SU-DHL-6 (cell line): Measurements from ENCODE around the gene KITLG.
"Not testable (repeated sequence)": the region's sequence is repeated elsewhere in the genome, so short reads cannot be mapped to it uniquely, and the experiment has no call there.

ENCODE experiments used
- H2AFZ ChIP-seq: fragments of 200-600 bp; sonication (generic); 2 replicates; pipeline ENCODE4 v1.6.1; 2014; ENCODE audit warnings: low read depth, mild to moderate bottlenecking, moderate library complexity, mixed read lengths, antibody characterized with exemption, low read length; ENCODE audit not compliant: severe bottlenecking
- H3F3A ChIP-seq: fragments of 200-600 bp; shearing (Covaris generic); 2 replicates; pipeline ENCODE4 v1.6.0; 2016; ENCODE audit warnings: antibody characterized with exemption, mild to moderate bottlenecking; ENCODE audit not compliant: insufficient read depth
- H3K27ac ChIP-seq: fragments of 200-600 bp; sonication (generic); 2 replicates; pipeline ENCODE4 v1.5.1; 2016; ENCODE audit warnings: low read depth, mild to moderate bottlenecking, low read length, moderate library complexity, mixed read lengths
- H3K27me3 ChIP-seq: fragments of 200-600 bp; sonication (generic), shearing (Covaris generic); 2 replicates; pipeline ENCODE4 v1.6.0; 2014; ENCODE audit warnings: mild to moderate bottlenecking, low read length
- H3K36me3 ChIP-seq: fragments of 200-600 bp; sonication (generic); 2 replicates; pipeline ENCODE4 v1.6.1; 2014; ENCODE audit warnings: mild to moderate bottlenecking, low read length, mixed read lengths
- H3K4me2 ChIP-seq: fragments of 300-600, 200-600 bp; shearing (Covaris generic), sonication (generic); 2 replicates; pipeline ENCODE4 v1.6.0; 2014; ENCODE audit warnings: low read length, low read depth, mild to moderate bottlenecking; ENCODE audit not compliant: poor library complexity, severe bottlenecking
- H3K4me3 ChIP-seq: fragments of 200-600 bp; sonication (generic); 2 replicates; pipeline ENCODE4 v1.5.1; 2014; ENCODE audit warnings: antibody characterized with exemption, low read length, mild to moderate bottlenecking, mixed read lengths; ENCODE audit not compliant: insufficient read depth, poor library complexity, severe bottlenecking
- H3K79me2 ChIP-seq: fragments of 200-600 bp; sonication (generic); 2 replicates; pipeline ENCODE4 v1.6.1; 2014; ENCODE audit warnings: mild to moderate bottlenecking, low read length, moderate library complexity; ENCODE audit not compliant: insufficient read depth
- H3K9ac ChIP-seq: fragments of 200-600 bp; sonication (generic); 2 replicates; pipeline ENCODE4 v1.7.0; 2014; ENCODE audit warnings: mild to moderate bottlenecking, low read length
- H3K9me2 ChIP-seq: fragments of 200-600 bp; sonication (generic); replicated peaks from 2 replicates; pipeline ENCODE4 v1.6.1; 2014; ENCODE audit warnings: low read length; ENCODE audit not compliant: insufficient read depth
- H3K9me3 ChIP-seq: fragments of 200-600 bp; sonication (generic); 2 replicates; pipeline ENCODE4 v1.6.1; 2014; ENCODE audit warnings: low read length, mixed read lengths; ENCODE audit not compliant: insufficient read depth
- H4K20me1 ChIP-seq: fragments of 200-600 bp; sonication (generic); 2 replicates; pipeline ENCODE4 v1.6.1; 2014; ENCODE audit warnings: low read depth, mild to moderate bottlenecking, antibody characterized with exemption, low read length, moderate library complexity, mixed read lengths
- EZH2phosphoT487 ChIP-seq: fragments of 200-600 bp; sonication (generic), shearing (Covaris generic); conservative IDR thresholded peaks from 2 replicates; pipeline ENCODE4 v1.6.1; 2018; ENCODE audit warnings: mild to moderate bottlenecking, antibody characterized with exemption, low read length, moderate library complexity, mixed read lengths
- TF ChIP-seq, protein P1 (sequence below): fragments of 200-600 bp; sonication (generic); IDR thresholded peaks from one replicate; pipeline ENCODE4 v1.5.1; 2017; ENCODE audit warnings: antibody characterized with exemption, mild to moderate bottlenecking, low read length, moderate library complexity; ENCODE audit not compliant: insufficient read depth, poor library complexity, severe bottlenecking

Gene KITLG

DNA sequence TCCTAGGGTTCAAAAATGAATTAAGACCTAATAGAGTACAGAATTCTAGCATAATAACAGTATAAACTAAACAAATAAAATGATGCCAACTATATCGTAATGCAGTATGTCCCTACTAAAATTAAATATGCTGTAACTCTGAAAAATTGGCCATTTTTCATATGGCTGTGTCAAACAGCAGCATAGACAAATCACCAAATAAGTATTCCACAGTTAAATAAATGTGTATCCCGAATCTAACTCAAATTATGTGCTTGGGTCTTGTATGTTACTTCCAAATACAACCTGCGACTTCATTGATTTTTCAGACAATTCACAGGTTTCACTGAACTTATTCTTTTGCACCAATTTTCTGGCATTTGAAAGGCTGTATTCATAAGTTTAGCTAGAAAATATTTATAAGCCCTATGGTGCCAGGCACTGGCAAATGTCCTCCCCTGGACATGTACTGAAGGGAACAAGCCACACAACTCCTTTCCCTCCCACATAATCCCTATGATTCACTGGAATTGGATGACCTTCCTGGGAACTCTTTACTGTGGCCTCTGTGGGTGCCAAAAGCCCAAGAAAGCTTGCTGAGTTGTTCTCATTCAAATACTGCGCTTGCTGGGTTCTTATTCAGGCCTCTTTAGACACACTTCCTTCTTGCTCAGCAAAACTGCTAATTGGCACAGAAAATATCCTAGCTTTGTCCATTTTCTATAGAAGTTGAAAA is 108.8 kb downstream of the KITLG start:
- Histone ChIP-seq H3K4me3 (no peak overlapping the region), H3K36me3 (no peaks in the 10 kb centered on the region), H3K9me2 (no peaks in the 10 kb centered on the region), H3K27ac (no peak overlapping the region), H3F3A (no peaks in the 10 kb centered on the region), H2AFZ (no peak overlapping the region), H3K4me2 (no peak overlapping the region), H3K9ac (no peak overlapping the region), H3K27me3 (no peaks in the 10 kb centered on the region), H3K9me3 (no peaks in the 10 kb centered on the region), H3K79me2 (no peaks in the 10 kb centered on the region), H4K20me1 (no peaks in the 10 kb centered on the region)
- TF ChIP-seq EZH2phosphoT487 = no peak
- TF ChIP-seq, protein P1, sequence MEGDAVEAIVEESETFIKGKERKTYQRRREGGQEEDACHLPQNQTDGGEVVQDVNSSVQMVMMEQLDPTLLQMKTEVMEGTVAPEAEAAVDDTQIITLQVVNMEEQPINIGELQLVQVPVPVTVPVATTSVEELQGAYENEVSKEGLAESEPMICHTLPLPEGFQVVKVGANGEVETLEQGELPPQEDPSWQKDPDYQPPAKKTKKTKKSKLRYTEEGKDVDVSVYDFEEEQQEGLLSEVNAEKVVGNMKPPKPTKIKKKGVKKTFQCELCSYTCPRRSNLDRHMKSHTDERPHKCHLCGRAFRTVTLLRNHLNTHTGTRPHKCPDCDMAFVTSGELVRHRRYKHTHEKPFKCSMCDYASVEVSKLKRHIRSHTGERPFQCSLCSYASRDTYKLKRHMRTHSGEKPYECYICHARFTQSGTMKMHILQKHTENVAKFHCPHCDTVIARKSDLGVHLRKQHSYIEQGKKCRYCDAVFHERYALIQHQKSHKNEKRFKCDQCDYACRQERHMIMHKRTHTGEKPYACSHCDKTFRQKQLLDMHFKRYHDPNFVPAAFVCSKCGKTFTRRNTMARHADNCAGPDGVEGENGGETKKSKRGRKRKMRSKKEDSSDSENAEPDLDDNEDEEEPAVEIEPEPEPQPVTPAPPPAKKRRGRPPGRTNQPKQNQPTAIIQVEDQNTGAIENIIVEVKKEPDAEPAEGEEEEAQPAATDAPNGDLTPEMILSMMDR = no peak

DNA sequence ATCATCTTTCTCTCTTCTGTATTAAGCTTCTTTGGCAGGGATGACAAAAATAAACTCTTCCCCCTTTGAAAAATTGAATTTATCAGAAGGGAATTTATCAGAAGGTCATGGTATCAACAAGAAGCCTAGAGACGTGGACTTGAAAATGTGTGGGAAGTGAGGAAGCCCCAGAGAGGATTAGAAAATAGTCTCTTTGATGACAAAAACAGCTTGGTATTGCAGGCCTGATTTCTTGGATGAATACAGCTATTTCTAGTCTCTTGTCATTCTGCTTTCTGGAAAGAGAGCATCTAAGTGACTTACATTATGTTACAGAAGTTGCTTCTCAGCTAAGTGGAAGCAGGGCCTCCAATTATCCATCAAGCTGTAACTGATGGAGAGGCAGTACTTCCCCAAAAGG is 111.1 kb downstream of the KITLG start:
- H4K20me1 ChIP-seq = no peaks in the 10 kb centered on the region
- no peaks in the 10 kb centered on the region for H3K9me3 ChIP-seq
- H3F3A ChIP-seq = no peaks in the 10 kb centered on the region
- H3K27me3 ChIP-seq = no peaks in the 10 kb centered on the region
- H3K36me3 ChIP-seq = no peaks in the 10 kb centered on the region
- H3K4me2 ChIP-seq = no peak overlapping the region
- H3K9ac ChIP-seq = no peak overlapping the region
- H3K9me2 ChIP-seq = no peaks in the 10 kb centered on the region
- H3K79me2 ChIP-seq = no peaks in the 10 kb centered on the region
- H3K27ac ChIP-seq = no peak overlapping the region
- H3K4me3 ChIP-seq = no peak overlapping the region
- TF ChIP-seq EZH2phosphoT487 = no peak
- TF ChIP-seq, protein P1 = no peak
- no peak overlapping the region for H2AFZ ChIP-seq

DNA sequence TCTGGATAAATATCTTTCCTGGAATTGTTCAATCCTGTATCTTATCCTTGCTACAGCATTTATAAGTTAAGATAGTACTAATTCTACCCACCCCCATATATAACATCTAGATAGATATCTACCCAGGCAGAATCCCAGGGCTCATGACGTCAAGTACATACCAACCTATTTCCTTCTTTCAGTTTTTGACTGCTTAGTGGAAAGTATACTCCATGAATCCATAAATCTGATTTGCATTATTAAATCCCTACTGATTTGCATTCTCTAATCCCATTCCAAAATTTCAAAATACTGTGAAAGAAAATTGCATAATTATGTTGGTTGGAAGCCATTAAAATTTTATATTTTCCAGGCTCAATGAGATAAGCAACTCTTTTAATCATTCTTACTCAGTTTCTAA is 111.7 kb downstream of the KITLG start:
- Histone ChIP-seq H3K4me2 (no peak overlapping the region), H3K36me3 (no peaks in the 10 kb centered on the region), H3K4me3 (no peak overlapping the region), H3K9me2 (no peaks in the 10 kb centered on the region), H4K20me1 (no peaks in the 10 kb centered on the region), H3F3A (no peaks in the 10 kb centered on the region), H3K27ac (no peak overlapping the region), H3K27me3 (no peaks in the 10 kb centered on the region), H2AFZ (no peak overlapping the region), H3K9me3 (no peaks in the 10 kb centered on the region), H3K79me2 (no peaks in the 10 kb centered on the region), H3K9ac (no peak overlapping the region)
- TF ChIP-seq EZH2phosphoT487 = no peak
- TF ChIP-seq, protein P1 = no peak

DNA sequence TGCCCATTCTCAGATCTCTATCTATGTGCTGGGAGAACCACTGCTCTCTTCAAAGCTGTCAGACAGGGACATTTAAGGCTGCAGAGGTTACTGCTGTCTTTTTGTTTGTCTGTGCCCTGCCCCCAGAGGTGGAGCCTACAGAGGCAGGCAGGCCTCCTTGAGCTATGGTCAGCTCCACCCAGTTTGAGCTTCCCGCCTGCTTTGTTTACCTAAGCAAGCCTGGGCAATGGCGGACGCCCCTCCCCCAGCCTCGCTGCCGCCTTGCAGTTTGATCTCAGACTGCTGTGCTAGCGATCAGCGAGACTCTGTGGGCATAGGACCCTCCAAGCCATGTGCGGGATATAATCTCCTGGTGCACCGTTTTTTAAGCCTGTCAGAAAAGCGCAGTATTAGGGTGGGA is 113.6 kb downstream of the KITLG start:
- not testable (repeated sequence) for H3K9me2 ChIP-seq, H3K27ac ChIP-seq, H3K4me2 ChIP-seq, H3F3A ChIP-seq, H3K36me3 ChIP-seq, H2AFZ ChIP-seq, H3K9me3 ChIP-seq, H4K20me1 ChIP-seq, H3K79me2 ChIP-seq, H3K9ac ChIP-seq, H3K4me3 ChIP-seq, H3K27me3 ChIP-seq
